Measurements from ENCODE around the gene SEPTIN3. TPM values are rescaled to one million over a fixed set of nuclear protein-coding genes. Genes with fewer than 3 reads are reported as not detected.

The SEPTIN3 gene
- total and polyA plus RNA-seq, 8 donors: 0.61 to 1.4 (median 0.72) TPM; not detected in 3

- TF ChIP-seq POLR2A (IDR thresholded peaks at IDR 0.05) (no peak), POLR2AphosphoS5 (IDR thresholded peaks at IDR 0.05) (no peak), EP300 (IDR thresholded peaks at IDR 0.05) (no peak), CTCF (IDR thresholded peaks at IDR 0.05) (no peak)
- no peaks in the 10 kb centered on the region for H3K36me3 ChIP-seq
- H3K4me1 ChIP-seq: peaks cover 0 to 10% (median 8%) of the 10 kb centered on the region in 4 donors
- DNase-seq: no peak
- H3K4me3 ChIP-seq: no peak overlapping the region
- no peak overlapping the region for H3K27ac ChIP-seq
- H3K9me3 ChIP-seq: no peaks in the 10 kb centered on the region
- H3K27me3 ChIP-seq: no peaks in the 10 kb centered on the region
- intact Hi-C loops (cut with DNase I; ENCODE audit: low total_unique reads): loop anchor here (5.0 to 10.0 kb wide), 2 partner anchors 180 to 237 kb away; partner anchors contain the start of gene MEI1
- 93 to 97% (median 96%) methylated on average over 17 of the region's 17 CpGs for WGBS, 5 donors
Observed at GRCh38 chr22:41934284-41935014, 34.8 kb upstream of the SEPTIN3 start.

DNA sequence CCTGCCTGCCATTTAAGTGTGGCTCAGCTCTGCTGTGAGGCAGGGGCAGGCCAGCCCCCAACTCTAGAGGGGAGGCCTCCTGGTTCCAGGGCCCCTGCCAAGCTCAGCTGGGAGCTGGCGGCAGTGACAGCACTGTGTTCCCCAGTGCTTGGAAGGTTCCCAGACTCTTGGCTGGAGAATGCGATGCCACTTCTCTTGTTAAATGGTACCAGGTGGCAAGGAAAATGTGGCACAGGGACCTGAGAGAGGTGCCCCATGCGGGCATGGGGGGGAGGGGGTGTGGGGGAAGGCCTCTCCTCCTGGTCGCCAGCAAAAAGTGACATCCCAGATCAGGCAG lies 34.3 kb upstream of the SEPTIN3 start:
- peaks cover 2 to 14% (median 11%) of the 10 kb centered on the region in 4 donors for H3K4me1 ChIP-seq
- no peak overlapping the region for H3K4me3 ChIP-seq
- no peaks in the 10 kb centered on the region for H3K36me3 ChIP-seq
- no peak for DNase-seq
- intact Hi-C loops (cut with DNase I; ENCODE audit: low total_unique reads): loop anchor here (5.0 to 10.0 kb wide), 2 partner anchors 180 to 238 kb away; partner anchors contain the start of gene MEI1
- no peak overlapping the region for H3K27ac ChIP-seq
- H3K27me3 ChIP-seq: no peaks in the 10 kb centered on the region
- 88 to 100% (median 95%) methylated on average over 1 to 4 of the region's 4 CpGs for WGBS, 5 donors
- no peaks in the 10 kb centered on the region for H3K9me3 ChIP-seq
- TF ChIP-seq CTCF (IDR thresholded peaks at IDR 0.05): no peak
- no peak for TF ChIP-seq EP300 (IDR thresholded peaks at IDR 0.05)
- TF ChIP-seq POLR2A (IDR thresholded peaks at IDR 0.05): no peak
- TF ChIP-seq POLR2AphosphoS5 (IDR thresholded peaks at IDR 0.05): no peak

DNA sequence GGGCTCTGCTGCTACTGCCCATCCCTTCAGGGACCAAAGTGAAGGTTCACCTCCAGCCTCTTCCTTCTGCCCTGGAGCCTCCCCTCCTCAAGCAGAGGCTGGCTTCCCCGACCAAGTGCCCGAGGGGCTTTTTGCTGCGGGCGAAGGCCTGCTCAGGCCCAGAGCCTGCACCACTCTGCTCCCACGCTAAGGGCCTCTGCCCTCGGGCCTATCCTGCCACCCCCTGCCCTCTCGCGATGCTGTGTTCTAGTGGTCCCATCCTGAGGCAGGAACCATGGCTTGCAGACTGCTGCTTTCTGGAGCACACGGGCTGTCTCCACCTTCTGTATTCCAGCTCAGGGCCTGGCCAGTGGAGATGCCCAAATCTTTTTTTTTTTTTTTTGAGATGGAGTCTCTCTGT lies 33.7 kb upstream of the SEPTIN3 start:
- Histone ChIP-seq H3K9me3 (no peaks in the 10 kb centered on the region), H3K36me3 (no peaks in the 10 kb centered on the region), H3K4me1 (peaks cover 7 to 19% (median 16%) of the 10 kb centered on the region in 4 donors), H3K4me3 (no peak overlapping the region), H3K27me3 (no peaks in the 10 kb centered on the region), H3K27ac (no peak overlapping the region)
- TF ChIP-seq POLR2AphosphoS5 (IDR thresholded peaks at IDR 0.05): no peak
- no peak for TF ChIP-seq CTCF (IDR thresholded peaks at IDR 0.05)
- TF ChIP-seq POLR2A (IDR thresholded peaks at IDR 0.05): no peak
- TF ChIP-seq EP300 (IDR thresholded peaks at IDR 0.05): no peak
- no peak for DNase-seq
- intact Hi-C loops (cut with DNase I; ENCODE audit: low total_unique reads): loop anchor here (5.0 to 10.0 kb wide), 2 partner anchors 181 to 238 kb away; partner anchors contain the start of gene MEI1
- 79 to 99% (median 93%) methylated on average over 6 to 9 of the region's 9 CpGs for WGBS, 5 donors

DNA sequence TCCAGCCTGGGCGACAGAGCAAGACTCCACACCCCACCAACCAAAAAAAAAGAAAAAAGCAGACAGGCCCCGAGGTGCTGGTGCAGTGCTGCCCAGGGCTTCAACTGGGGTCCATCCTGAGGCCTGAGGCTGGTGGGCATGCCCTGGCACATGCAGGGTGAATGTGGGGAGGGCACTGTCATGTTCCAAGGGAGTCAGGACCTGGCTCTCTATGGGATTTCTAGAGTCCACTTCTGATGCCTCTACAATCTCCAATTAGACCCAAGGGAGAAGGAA lies 32.4 kb upstream of the SEPTIN3 start:
- Histone ChIP-seq H3K9me3 (no peaks in the 10 kb centered on the region), H3K4me3 (no peak overlapping the region), H3K27me3 (no peaks in the 10 kb centered on the region), H3K27ac (no peak overlapping the region), H3K4me1 (peaks cover 14 to 28% (median 26%) of the 10 kb centered on the region in 4 donors), H3K36me3 (no peaks in the 10 kb centered on the region)
- no peak for TF ChIP-seq POLR2AphosphoS5 (IDR thresholded peaks at IDR 0.05)
- TF ChIP-seq CTCF (IDR thresholded peaks at IDR 0.05): no peak
- no peak for TF ChIP-seq EP300 (IDR thresholded peaks at IDR 0.05)
- no peak for TF ChIP-seq POLR2A (IDR thresholded peaks at IDR 0.05)
- intact Hi-C loops (cut with DNase I; ENCODE audit: low total_unique reads): loop anchor here (5.0 to 10.0 kb wide), 2 partner anchors 182 to 240 kb away; partner anchors contain the start of gene MEI1
- no peak for DNase-seq
- WGBS, 5 donors: 89 to 100% (median 94%) methylated on average over 2 of the region's 2 CpGs

Measured in stomach (tissue), 9 donors.